Measurements from ENCODE around the gene GIMD1.

GRCh38 chr4:106325800-106326199 is 42.8 kb downstream of the GIMD1 start:
- TF ChIP-seq, protein P1, sequence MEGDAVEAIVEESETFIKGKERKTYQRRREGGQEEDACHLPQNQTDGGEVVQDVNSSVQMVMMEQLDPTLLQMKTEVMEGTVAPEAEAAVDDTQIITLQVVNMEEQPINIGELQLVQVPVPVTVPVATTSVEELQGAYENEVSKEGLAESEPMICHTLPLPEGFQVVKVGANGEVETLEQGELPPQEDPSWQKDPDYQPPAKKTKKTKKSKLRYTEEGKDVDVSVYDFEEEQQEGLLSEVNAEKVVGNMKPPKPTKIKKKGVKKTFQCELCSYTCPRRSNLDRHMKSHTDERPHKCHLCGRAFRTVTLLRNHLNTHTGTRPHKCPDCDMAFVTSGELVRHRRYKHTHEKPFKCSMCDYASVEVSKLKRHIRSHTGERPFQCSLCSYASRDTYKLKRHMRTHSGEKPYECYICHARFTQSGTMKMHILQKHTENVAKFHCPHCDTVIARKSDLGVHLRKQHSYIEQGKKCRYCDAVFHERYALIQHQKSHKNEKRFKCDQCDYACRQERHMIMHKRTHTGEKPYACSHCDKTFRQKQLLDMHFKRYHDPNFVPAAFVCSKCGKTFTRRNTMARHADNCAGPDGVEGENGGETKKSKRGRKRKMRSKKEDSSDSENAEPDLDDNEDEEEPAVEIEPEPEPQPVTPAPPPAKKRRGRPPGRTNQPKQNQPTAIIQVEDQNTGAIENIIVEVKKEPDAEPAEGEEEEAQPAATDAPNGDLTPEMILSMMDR (conservative IDR thresholded peaks at IDR 0.05) = no peak
- TF ChIP-seq EZH2 (IDR thresholded peaks at IDR 0.05; ENCODE audit: low read depth) = no peak
